Neural cell (in vitro differentiated cells): ENCODE results near the gene HMGN2. TPM values are rescaled to one million over a fixed set of nuclear protein-coding genes. Genes with fewer than 3 reads are reported as not detected.

ENCODE experiments used
- H2AFZ ChIP-seq: fragments of 200-600, 300-800 bp; sonication (generic), shearing (Covaris generic); 2 replicates; pipeline ENCODE4 v1.6.0; 2014; ENCODE audit warnings: low read depth, mild to moderate bottlenecking, antibody characterized with exemption, low read length, moderate library complexity
- H3F3A ChIP-seq: fragments of 200-600 bp; shearing (Covaris generic); 2 replicates; pipeline ENCODE4 v1.6.1; 2016; ENCODE audit warnings: mild to moderate bottlenecking, moderate library complexity, mixed read lengths, antibody characterized with exemption, low read length; ENCODE audit not compliant: insufficient read depth, poor library complexity, severe bottlenecking
- H3K27ac ChIP-seq: fragments of 200-600, 300-800 bp; sonication (generic), shearing (Covaris generic); 2 replicates; pipeline ENCODE4 v1.5.1; 2014; ENCODE audit warnings: mild to moderate bottlenecking, low read length, moderate library complexity
- H3K27me3 ChIP-seq: fragments of 300-800, 200-600 bp; sonication (generic), shearing (Covaris generic); 2 replicates; pipeline ENCODE4 v1.6.0; 2014; ENCODE audit warnings: mild to moderate bottlenecking, low read depth, low read length, moderate library complexity; ENCODE audit not compliant: insufficient read depth
- H3K36me3 ChIP-seq: fragments of 300-800, 200-600 bp; sonication (generic), shearing (Covaris generic); 2 replicates; pipeline ENCODE4 v1.5.1; 2014; ENCODE audit warnings: mild to moderate bottlenecking, antibody characterized with exemption, low read length, moderate library complexity; ENCODE audit not compliant: insufficient read depth
- H3K4me2 ChIP-seq: fragments of 300-800, 200-600 bp; sonication (generic), shearing (Covaris generic); 2 replicates; pipeline ENCODE4 v1.6.0; 2014; ENCODE audit warnings: mild to moderate bottlenecking, low read length
- H3K4me3 ChIP-seq: fragments of 300-800, 200-600 bp; sonication (generic), shearing (Covaris generic); 2 replicates; pipeline ENCODE4 v1.5.1; 2014; ENCODE audit warnings: mild to moderate bottlenecking, low read length, moderate library complexity
- H3K79me2 ChIP-seq: fragments of 200-600 bp; shearing (Covaris generic); replicated peaks from 2 replicates; pipeline ENCODE4 v1.6.0; 2014; ENCODE audit warnings: mild to moderate bottlenecking, low read length, moderate library complexity; ENCODE audit not compliant: insufficient read depth
- H3K9ac ChIP-seq: fragments of 300-800, 200-600 bp; sonication (generic), shearing (Covaris generic); 2 replicates; pipeline ENCODE4 v1.6.1; 2016; ENCODE audit warnings: mild to moderate bottlenecking, low read length, mixed read lengths
- H3K9me2 ChIP-seq: fragments of 200-600 bp; shearing (Covaris generic); 2 replicates; pipeline ENCODE4 v1.6.1; 2016; ENCODE audit warnings: mild to moderate bottlenecking, low read length, mixed read lengths; ENCODE audit not compliant: insufficient read depth
- H3K9me3 ChIP-seq: fragments of 200-600, 300-800 bp; sonication (generic), shearing (Covaris generic); 2 replicates; pipeline ENCODE4 v1.6.1; 2016; ENCODE audit warnings: mild to moderate bottlenecking, mixed run types, low read length, moderate library complexity, mixed read lengths
- H4K20me1 ChIP-seq: fragments of 200-600 bp; shearing (Covaris generic); 2 replicates; pipeline ENCODE4 v1.6.1; 2016; ENCODE audit warnings: mild to moderate bottlenecking, mixed run types; ENCODE audit not compliant: insufficient read depth
- CTCF ChIP-seq: fragments of 450-650 bp; IDR thresholded peaks from 2 replicates; pipeline ENCODE4 v1.5.1; 2014; ENCODE audit warnings: antibody characterized with exemption, mild to moderate bottlenecking, moderate library complexity; ENCODE audit not compliant: poor library complexity, severe bottlenecking
- EP300 ChIP-seq: fragments of 450-650 bp; conservative IDR thresholded peaks from 2 replicates; pipeline ENCODE4 v1.6.1; 2014; ENCODE audit warnings: antibody characterized with exemption, mild to moderate bottlenecking, moderate library complexity; ENCODE audit not compliant: poor library complexity, severe bottlenecking
- EZH2 ChIP-seq: fragments of 200-600, 300-800 bp; shearing (Covaris generic), sonication (generic); IDR thresholded peaks from 2 replicates; pipeline ENCODE4 v1.6.1; 2014; ENCODE audit warnings: antibody characterized with exemption, low read length, borderline replicate concordance, mild to moderate bottlenecking; ENCODE audit not compliant: insufficient read depth, poor library complexity, severe bottlenecking
- MXI1 ChIP-seq: fragments of 450-650 bp; conservative IDR thresholded peaks from 2 replicates; pipeline ENCODE4 v1.6.1; 2014; ENCODE audit warnings: antibody characterized with exemption, mild to moderate bottlenecking; ENCODE audit not compliant: poor library complexity, severe bottlenecking
- POLR2AphosphoS5 ChIP-seq: IDR thresholded peaks from 2 replicates; pipeline ENCODE4 v1.6.1; 2012
- RAD21 ChIP-seq: fragments of 450-650 bp; conservative IDR thresholded peaks from 2 replicates; pipeline ENCODE4 v1.6.1; 2014; ENCODE audit warnings: antibody characterized with exemption, mild to moderate bottlenecking, moderate library complexity
- REST ChIP-seq: IDR thresholded peaks from 2 replicates; pipeline ENCODE4 v1.6.1; 2012; ENCODE audit warnings: borderline replicate concordance
- SMC3 ChIP-seq: fragments of 450-650 bp; conservative IDR thresholded peaks from 2 replicates; pipeline ENCODE4 v1.6.1; 2014; ENCODE audit warnings: antibody characterized with exemption, mild to moderate bottlenecking, moderate library complexity; ENCODE audit not compliant: poor library complexity
- TAF1 ChIP-seq: IDR thresholded peaks from 2 replicates; pipeline ENCODE4 v1.6.1; 2012; ENCODE audit warnings: low read depth
- polyA plus RNA-seq: library from polyadenylated mRNA; depleted of rRNA; stranded (reverse); fragments of >200 nt; gene quantifications from 2 replicates; pipeline ENCODE4 v1.2.3, GENCODE V29; 2014

The HMGN2 gene
- polyA plus RNA-seq, 1 donor from 2014 or later = 615 TPM

- H3K27me3 ChIP-seq = no peaks in the 10 kb centered on the region
- no peaks in the 10 kb centered on the region for H3F3A ChIP-seq
- H3K9me3 ChIP-seq = no peaks in the 10 kb centered on the region
- no peaks in the 10 kb centered on the region for H3K9me2 ChIP-seq
- peaks cover 21% of the 10 kb centered on the region for H3K79me2 ChIP-seq
- peak overlapping the region; percentile 98 for H3K4me2 ChIP-seq
- peaks cover 37% of the 10 kb centered on the region for H4K20me1 ChIP-seq
- H3K36me3 ChIP-seq = peaks cover 4% of the 10 kb centered on the region
- no peak overlapping the region for H2AFZ ChIP-seq
- H3K27ac ChIP-seq = peak overlapping the region; percentile 96
- no peak for TF ChIP-seq EZH2
- no peak for TF ChIP-seq CTCF
- no peak for TF ChIP-seq POLR2AphosphoS5
- TF ChIP-seq SMC3 = peak; percentile 24
- no peak for TF ChIP-seq EP300
- TF ChIP-seq MXI1 = peak; percentile 90
- peak overlapping the region; percentile 91 for H3K4me3 ChIP-seq
- peak overlapping the region; percentile 98 for H3K9ac ChIP-seq
Observed at GRCh38 chr1:26472901-26473845, 933 bp downstream of the HMGN2 start.

GRCh38 chr1:26474818-26475217 lies 2.6 kb downstream of the HMGN2 start:
- H3K4me2 ChIP-seq = no peak overlapping the region
- H3F3A ChIP-seq = no peaks in the 10 kb centered on the region
- H4K20me1 ChIP-seq = peaks cover 37% of the 10 kb centered on the region
- H3K4me3 ChIP-seq = peak overlapping the region; percentile 91
- H3K79me2 ChIP-seq = peaks cover 21% of the 10 kb centered on the region
- no peak for TF ChIP-seq EZH2
- no peak for TF ChIP-seq POLR2AphosphoS5
- no peak for TF ChIP-seq MXI1
- TF ChIP-seq SMC3 = no peak
- TF ChIP-seq RAD21 = no peak
- no peak for TF ChIP-seq REST
- TF ChIP-seq TAF1 = no peak
- TF ChIP-seq CTCF = no peak
- no peak for TF ChIP-seq EP300
- H3K27ac ChIP-seq = no peak overlapping the region
- H3K27me3 ChIP-seq = no peaks in the 10 kb centered on the region
- H3K9me2 ChIP-seq = no peaks in the 10 kb centered on the region
- H3K9me3 ChIP-seq = no peaks in the 10 kb centered on the region
- H2AFZ ChIP-seq = no peak overlapping the region
- H3K9ac ChIP-seq = no peak overlapping the region
- peaks cover 7% of the 10 kb centered on the region for H3K36me3 ChIP-seq
